PC-3 (cell line): ENCODE measurements around the gene MRPS27. TPM values are rescaled to one million over a fixed set of nuclear protein-coding genes. Genes with fewer than 3 reads are reported as not detected.
A peak's percentile ranks its signal among the peaks of the same experiment; 100 is the strongest.

Experiments used
- ATAC-seq: fragments of 200-7000 bp; cut with Tn5 transposase; 2 replicates; pipeline ENCODE4 v1.9.1; 2020; ENCODE audit warnings: mild to moderate bottlenecking, moderate library complexity
- BruUV-seq: library from RNA; stranded (reverse); fragments of 400-500 nt; replicated peaks from 2 replicates; lab custom pipeline; 2021; lab: Mats Ljungman, UMichigan
- CTCF ChIA-PET: fragments of 300-600 bp; sonication (Branson Sonifier 250); formaldehyde crosslinking; loops from one replicate; lab custom pipeline; 2022; ENCODE audit warnings: antibody characterized with exemption; lab: Charles Lee
- POLR2A ChIA-PET: fragments of 300-600 bp; sonication (Branson Sonifier 250); formaldehyde crosslinking; loops from one replicate; lab custom pipeline; 2022; ENCODE audit warnings: antibody characterized with exemption; ENCODE audit not compliant: unreplicated experiment; lab: Charles Lee
- DNase-seq: peaks from one replicate; pipeline ENCODE4 v3.0.0-alpha.2; 2015
- H2AFZ ChIP-seq: fragments of 300-600 bp; sonication (generic); 2 replicates; pipeline ENCODE4 v1.6.0; 2016; ENCODE audit warnings: antibody characterized with exemption, low read length
- H3F3A ChIP-seq: fragments of 300-600 bp; sonication (generic); one replicate; pipeline ENCODE4 v1.6.0; 2017; ENCODE audit warnings: antibody characterized with exemption, low read length, control low read depth, mild to moderate bottlenecking; ENCODE audit not compliant: unreplicated experiment
- H3K27ac ChIP-seq: fragments of 300-600 bp; sonication (generic); 2 replicates; pipeline ENCODE4 v1.5.1; 2016; ENCODE audit warnings: mild to moderate bottlenecking, low read length
- H3K27me3 ChIP-seq: fragments of 300-600 bp; sonication (generic); 2 replicates; pipeline ENCODE4 v1.6.1; 2016; ENCODE audit warnings: low read length, mixed read lengths
- H3K36me3 ChIP-seq: fragments of 300-600 bp; sonication (generic); 2 replicates; pipeline ENCODE4 v1.6.1; 2016; ENCODE audit warnings: low read depth, mixed run types, low read length, mixed read lengths
- H3K4me1 ChIP-seq: fragments of 300-600 bp; sonication (generic); 2 replicates; pipeline ENCODE4 v1.5.1; 2016; ENCODE audit warnings: low read length; ENCODE audit not compliant: insufficient read depth
- H3K4me2 ChIP-seq: fragments of 300-600 bp; sonication (generic); 2 replicates; pipeline ENCODE4 v1.6.0; 2016; ENCODE audit warnings: low read length
- H3K4me3 ChIP-seq: fragments of 300-600 bp; sonication (generic); 2 replicates; pipeline ENCODE4 v1.5.1; 2016; ENCODE audit warnings: mild to moderate bottlenecking, low read length, mixed read lengths
- H3K79me2 ChIP-seq: fragments of 300-600 bp; sonication (generic); 2 replicates; pipeline ENCODE4 v1.6.1; 2017; ENCODE audit warnings: low read length, mixed read lengths
- H3K9ac ChIP-seq: fragments of 300-600 bp; sonication (generic); 2 replicates; pipeline ENCODE4 v1.6.0; 2016; ENCODE audit warnings: mild to moderate bottlenecking, low read length
- H3K9me2 ChIP-seq: fragments of 300-600 bp; sonication (generic); replicated peaks from 2 replicates; pipeline ENCODE4 v1.6.1; 2016; ENCODE audit warnings: mixed run types, low read length, mixed read lengths
- H3K9me3 ChIP-seq: fragments of 300-600 bp; sonication (generic); 2 replicates; pipeline ENCODE4 v1.6.1; 2016; ENCODE audit warnings: low read length, mixed read lengths
- H4K20me1 ChIP-seq: fragments of 300-600 bp; sonication (generic); 2 replicates; pipeline ENCODE4 v1.6.1; 2016; ENCODE audit warnings: low read length, mixed read lengths
- CTCF ChIP-seq: fragments of 300-600 bp; sonication (generic); conservative IDR thresholded peaks from 2 replicates; pipeline ENCODE4 v1.5.1; 2017; ENCODE audit warnings: antibody characterized with exemption, low read depth, mild to moderate bottlenecking, low read length
- EZH2 ChIP-seq: fragments of 300-600 bp; sonication (generic); IDR thresholded peaks from one replicate; pipeline ENCODE4 v1.6.1; 2017; ENCODE audit warnings: antibody characterized with exemption, mild to moderate bottlenecking, low read length; ENCODE audit not compliant: unreplicated experiment
- EZH2phosphoT487 ChIP-seq: fragments of 300-600 bp; sonication (generic); IDR thresholded peaks from 2 replicates; pipeline ENCODE4 v1.6.1; 2018; ENCODE audit warnings: mild to moderate bottlenecking, antibody characterized with exemption, low read length, borderline replicate concordance
- intact Hi-C: fragments of 100-400 bp; cut with micrococcal nuclease; formaldehyde crosslinking; loops from 2 replicates; pipeline ENCODE4 v1.9.0; 2023
- total RNA-seq: library from RNA; depleted of rRNA; stranded (reverse); fragments of >200 nt; gene quantifications from 2 replicates; pipeline ENCODE4 v1.2.3, GENCODE V29; 2014

Gene MRPS27
- total RNA-seq, 1 experiment from 2014 or later = 59.0 TPM

- Histone ChIP-seq H3K36me3 (peaks cover 5% of the 10 kb centered on the region; the same call in 1 of the 2 replicates), H3K27me3 (no peaks in the 10 kb centered on the region), H3F3A (no peaks in the 10 kb centered on the region), H4K20me1 (no peaks in the 10 kb centered on the region), H3K4me1 (peaks cover 14% of the 10 kb centered on the region), H2AFZ (no peak overlapping the region), H3K27ac (no peak overlapping the region), H3K9ac (no peak overlapping the region), H3K4me3 (no peak overlapping the region), H3K9me3 (no peaks in the 10 kb centered on the region), H3K4me2 (no peak overlapping the region), H3K79me2 (no peaks in the 10 kb centered on the region), H3K9me2 (no peaks in the 10 kb centered on the region)
- CTCF ChIA-PET = no interaction called here
- TF ChIP-seq EZH2 = no peak
- no peak for TF ChIP-seq CTCF
- TF ChIP-seq EZH2phosphoT487 = no peak
- DNase-seq (peak; percentile 44), ATAC-seq (peak; percentile 56)
- BruUV-seq = no TSS peak
- intact Hi-C loops = no loop called here
- POLR2A ChIA-PET = interaction anchor here (0.6 kb wide), 1 partner anchor 390 kb away, joined by 4 read pairs; no protein-coding TSS in a partner anchor
These were observed 110.6 kb downstream of the MRPS27 start for GRCh38 chr5:72209147-72210115.

- no peaks in the 10 kb centered on the region for H3F3A ChIP-seq
- ChIA-PET CTCF (no interaction called here), POLR2A (interaction anchor here (0.6 kb wide), 1 partner anchor 391 kb away, joined by 4 read pairs; no protein-coding TSS in a partner anchor)
- H3K36me3 ChIP-seq = peaks cover 8% of the 10 kb centered on the region; the same call in 1 of the 2 replicates
- ATAC-seq (no peak), DNase-seq (no peak)
- H3K27ac ChIP-seq = no peak overlapping the region
- H3K4me3 ChIP-seq = no peak overlapping the region
- H3K27me3 ChIP-seq = no peaks in the 10 kb centered on the region
- H3K9me3 ChIP-seq = no peaks in the 10 kb centered on the region
- BruUV-seq = TSS peak; percentile 9
- H3K79me2 ChIP-seq = no peaks in the 10 kb centered on the region
- H2AFZ ChIP-seq = no peak overlapping the region
- no peak overlapping the region for H3K9ac ChIP-seq
- H4K20me1 ChIP-seq = no peaks in the 10 kb centered on the region
- no peak for TF ChIP-seq CTCF
- no peak for TF ChIP-seq EZH2phosphoT487
- no peak for TF ChIP-seq EZH2
- H3K9me2 ChIP-seq = no peaks in the 10 kb centered on the region
- peaks cover 14% of the 10 kb centered on the region for H3K4me1 ChIP-seq
- H3K4me2 ChIP-seq = no peak overlapping the region
- intact Hi-C loops = no loop called here
These were observed 111.6 kb downstream of the MRPS27 start for GRCh38 chr5:72208324-72208926.
